DND-41 (cell line): ENCODE data around the gene CDH23.

Experiments used
- ATAC-seq: fragments of 200-7000 bp; cut with Tn5 transposase; 3 replicates; pipeline ENCODE4 v1.9.1; 2021; ENCODE audit warnings: low read depth; ENCODE audit not compliant: insufficient read depth
- DNase-seq: peaks from one replicate; pipeline ENCODE4 v3.0.0-alpha.2; 2020
- H2AFZ ChIP-seq: 2 replicates; pipeline ENCODE4 v1.6.0; 2012; ENCODE audit warnings: low read depth, low read length
- H3K27ac ChIP-seq: 2 replicates; pipeline ENCODE4 v1.5.1; 2012; ENCODE audit warnings: low read length, inconsistent platforms
- H3K27me3 ChIP-seq: fragments of 200-600 bp; sonication (generic); 2 replicates; pipeline ENCODE4 v1.6.0; 2012; ENCODE audit warnings: low read length, mild to moderate bottlenecking, inconsistent platforms; ENCODE audit not compliant: insufficient read depth, poor library complexity
- H3K36me3 ChIP-seq: 2 replicates; pipeline ENCODE4 v1.5.1; 2012; ENCODE audit warnings: low read length, inconsistent platforms; ENCODE audit not compliant: insufficient read depth
- H3K4me1 ChIP-seq: 2 replicates; pipeline ENCODE4 v1.5.1; 2012; ENCODE audit warnings: mild to moderate bottlenecking, low read length; ENCODE audit not compliant: insufficient read depth
- H3K4me2 ChIP-seq: 2 replicates; pipeline ENCODE4 v1.6.0; 2012; ENCODE audit warnings: mild to moderate bottlenecking, moderate library complexity, low read length, inconsistent platforms; ENCODE audit not compliant: insufficient read depth
- H3K4me3 ChIP-seq, 2 experiments: fragments of 200-600 bp in 1 of 2; shearing (Covaris generic) in 1 of 2; 2 replicates each; pipeline ENCODE4 v1.5.1; 2012 to 2016; ENCODE audit warnings: inconsistent platforms in 2 of 2, low read length in 2 of 2, mild to moderate bottlenecking in 2 of 2, low read depth in 1 of 2, moderate library complexity in 1 of 2
- H3K79me2 ChIP-seq: 2 replicates; pipeline ENCODE4 v1.6.0; 2012; ENCODE audit warnings: low read length, inconsistent platforms; ENCODE audit not compliant: insufficient read depth
- H3K9ac ChIP-seq: 2 replicates; pipeline ENCODE4 v1.6.0; 2012; ENCODE audit warnings: low read depth, mild to moderate bottlenecking, inconsistent platforms, low read length, moderate library complexity
- H3K9me3 ChIP-seq: 2 replicates; pipeline ENCODE4 v1.5.1; 2012; ENCODE audit warnings: low read length, moderate library complexity, mild to moderate bottlenecking, inconsistent platforms; ENCODE audit not compliant: insufficient read depth, severe bottlenecking
- H4K20me1 ChIP-seq: 2 replicates; pipeline ENCODE4 v1.6.0; 2012; ENCODE audit warnings: low read length; ENCODE audit not compliant: insufficient read depth
- CTCF ChIP-seq: IDR thresholded peaks from 2 replicates; pipeline ENCODE4 v1.5.1; 2012; ENCODE audit warnings: borderline replicate concordance, low read length, moderate library complexity, mild to moderate bottlenecking; ENCODE audit not compliant: poor library complexity, severe bottlenecking; ENCODE audit errors: extremely low read depth
- EZH2 ChIP-seq: IDR thresholded peaks from 3 replicates; pipeline ENCODE4 v1.6.1; 2012; ENCODE audit warnings: borderline replicate concordance, low read depth, mild to moderate bottlenecking, moderate library complexity, low read length, inconsistent platforms; ENCODE audit not compliant: severe bottlenecking

The CDH23 gene

GRCh38 chr10:71449026-71449425 lies 52.3 kb downstream of the CDH23 start:
- H3K4me1 ChIP-seq = no peaks in the 10 kb centered on the region
- H3K9ac ChIP-seq = no peak overlapping the region
- 0 out of 2 replicates have a peak, but pooled peaks cover 4% of the 10 kb centered on the region for H4K20me1 ChIP-seq
- no peak for DNase-seq
- no peak overlapping the region for H2AFZ ChIP-seq
- H3K4me2 ChIP-seq = no peak overlapping the region
- no peaks in the 10 kb centered on the region for H3K9me3 ChIP-seq
- no peaks in the 10 kb centered on the region for H3K36me3 ChIP-seq
- TF ChIP-seq EZH2 = no peak
- no peak for TF ChIP-seq CTCF
- no peak overlapping the region for H3K4me3 ChIP-seq
- H3K27me3 ChIP-seq = peaks cover 6% of the 10 kb centered on the region
- ATAC-seq = no peak
- no peak overlapping the region for H3K27ac ChIP-seq
- no peaks in the 10 kb centered on the region for H3K79me2 ChIP-seq

GRCh38 chr10:71451754-71452153 lies 55.0 kb downstream of the CDH23 start:
- no peaks in the 10 kb centered on the region for H3K9me3 ChIP-seq
- no peaks in the 10 kb centered on the region for H4K20me1 ChIP-seq
- no peaks in the 10 kb centered on the region for H3K4me1 ChIP-seq
- H3K27me3 ChIP-seq = peaks cover 6% of the 10 kb centered on the region
- no peak for ATAC-seq
- H3K79me2 ChIP-seq = no peaks in the 10 kb centered on the region
- TF ChIP-seq EZH2 (no peak), CTCF (no peak)
- H3K4me2 ChIP-seq = no peak overlapping the region
- no peaks in the 10 kb centered on the region for H3K36me3 ChIP-seq
- DNase-seq = no peak
- no peak overlapping the region for H2AFZ ChIP-seq
- H3K9ac ChIP-seq = no peak overlapping the region
- no peak overlapping the region for H3K27ac ChIP-seq
- H3K4me3 ChIP-seq = no peak overlapping the region

GRCh38 chr10:71453186-71453585 lies 56.5 kb downstream of the CDH23 start:
- Histone ChIP-seq H3K4me1 (no peaks in the 10 kb centered on the region), H3K27ac (no peak overlapping the region), H3K27me3 (peaks cover 9% of the 10 kb centered on the region), H3K9ac (no peak overlapping the region), H3K36me3 (no peaks in the 10 kb centered on the region), H3K4me2 (no peak overlapping the region), H3K9me3 (no peaks in the 10 kb centered on the region), H3K79me2 (no peaks in the 10 kb centered on the region), H2AFZ (no peak overlapping the region), H3K4me3 (no peak overlapping the region), H4K20me1 (no peaks in the 10 kb centered on the region)
- DNase-seq = no peak
- no peak for ATAC-seq
- TF ChIP-seq CTCF = no peak
- TF ChIP-seq EZH2 = no peak

GRCh38 chr10:71454347-71454746 lies 57.6 kb downstream of the CDH23 start:
- ATAC-seq (no peak), DNase-seq (no peak)
- Histone ChIP-seq H4K20me1 (no peaks in the 10 kb centered on the region), H3K4me2 (no peak overlapping the region), H3K79me2 (no peaks in the 10 kb centered on the region), H3K27ac (no peak overlapping the region), H3K36me3 (no peaks in the 10 kb centered on the region), H3K27me3 (peaks cover 10% of the 10 kb centered on the region), H3K9ac (no peak overlapping the region), H3K4me1 (no peaks in the 10 kb centered on the region), H3K4me3 (no peak overlapping the region), H2AFZ (no peak overlapping the region), H3K9me3 (no peaks in the 10 kb centered on the region)
- TF ChIP-seq CTCF (no peak), EZH2 (no peak)
